GM18951 (cell line): ENCODE data around the gene SLC19A1.

Source experiments
- POLR2A ChIP-seq: IDR thresholded peaks from 4 replicates; pipeline ENCODE4 v1.6.1; 2011; ENCODE audit warnings: mild to moderate bottlenecking; ENCODE audit not compliant: insufficient read length, insufficient read depth; ENCODE audit errors: extremely low read depth
- in situ Hi-C: fragments of 300-500 bp; cut with MboI; formaldehyde crosslinking; loops from one replicate; pipeline ENCODE4 v1.12.0; 2022; ENCODE audit warnings: low sequenced_read_pairs, mixed read lengths, inconsistent platforms; ENCODE audit not compliant: unreplicated experiment

Gene SLC19A1

DNA sequence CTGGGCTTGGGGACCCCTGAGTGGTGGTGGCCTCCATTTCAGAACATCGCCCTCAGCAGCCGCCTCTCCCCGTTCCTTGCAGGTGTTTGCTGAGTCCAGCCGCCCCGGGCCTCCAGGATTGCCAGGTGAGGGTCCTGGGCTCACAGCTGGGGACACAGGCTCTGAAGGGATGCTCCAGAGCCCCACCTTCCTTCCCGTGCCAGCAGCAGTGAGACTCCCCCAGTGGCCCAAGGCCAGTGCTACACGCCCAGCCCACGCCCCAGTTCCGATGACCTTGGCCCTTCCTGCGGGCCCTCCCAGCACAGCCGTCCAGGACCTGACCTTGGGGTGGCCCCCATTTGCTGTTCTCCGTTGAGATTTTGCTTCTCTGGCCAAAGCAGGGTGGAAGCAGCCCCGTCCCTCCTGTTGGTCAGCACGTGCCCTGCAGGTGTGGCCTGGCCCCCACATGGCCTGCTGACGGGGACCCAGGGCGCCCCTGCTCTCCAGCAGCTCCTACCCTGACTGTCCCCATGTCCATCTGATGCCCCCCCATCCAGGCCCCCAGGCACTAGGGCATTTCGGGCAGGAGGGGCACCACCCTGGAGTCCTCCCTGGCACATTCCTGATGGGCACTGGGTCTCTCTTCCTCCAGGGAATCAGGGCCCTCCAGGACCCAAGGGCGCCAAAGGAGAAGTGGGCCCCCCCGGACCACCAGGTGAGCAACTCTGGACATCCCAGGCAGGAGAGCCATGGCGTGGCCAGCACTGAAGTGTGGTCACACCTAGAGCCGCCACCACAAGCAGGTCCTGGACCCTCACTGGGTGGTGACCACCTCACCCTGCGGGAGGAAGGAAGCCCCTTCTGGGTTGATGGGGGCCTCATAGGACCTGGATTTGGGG is 45.0 kb downstream of the SLC19A1 start:
- TF ChIP-seq POLR2A, result no peak
- in situ Hi-C loops, result no loop called here

DNA sequence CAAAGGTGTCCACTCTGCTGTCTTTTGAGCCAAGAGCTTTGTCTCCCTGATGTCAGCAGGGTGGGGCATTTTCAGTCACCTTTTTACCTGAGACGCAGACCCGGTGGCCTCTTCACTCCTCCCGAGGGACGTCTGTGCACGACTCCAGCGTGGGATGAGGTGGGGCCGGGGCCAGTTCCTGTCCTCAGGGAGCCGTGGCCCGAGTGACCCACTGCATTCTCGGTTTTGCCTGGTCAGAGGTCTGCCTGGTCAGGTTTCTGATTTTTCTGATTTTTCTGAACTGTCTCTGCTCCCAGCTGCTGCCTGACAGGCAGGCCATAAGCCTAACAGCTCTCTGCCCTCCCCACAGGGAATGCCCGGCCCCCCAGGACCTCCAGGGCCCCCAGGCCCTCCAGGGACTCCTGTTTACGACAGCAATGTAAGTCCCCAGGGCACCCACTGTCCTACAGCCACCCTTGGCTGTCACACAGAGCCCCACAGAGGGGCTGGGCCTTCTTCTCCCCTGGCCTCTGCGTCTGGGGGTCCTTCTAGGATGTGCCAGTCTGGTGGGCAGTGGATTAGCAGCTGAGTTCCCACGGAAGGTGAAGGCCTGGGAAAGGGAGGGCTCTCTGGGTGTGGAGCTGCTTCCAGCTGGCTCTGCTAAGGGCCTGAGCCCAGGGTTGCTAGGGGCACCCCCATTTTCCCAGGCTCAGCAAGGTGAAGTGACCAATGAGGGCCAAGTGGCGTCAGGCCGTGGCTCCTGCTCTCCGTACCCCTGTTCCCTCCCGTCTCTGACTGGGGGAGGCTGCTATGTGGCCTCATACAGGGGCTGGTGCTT is 45.9 kb downstream of the SLC19A1 start:
- in situ Hi-C loops, result no loop called here
- TF ChIP-seq POLR2A, result no peak

DNA sequence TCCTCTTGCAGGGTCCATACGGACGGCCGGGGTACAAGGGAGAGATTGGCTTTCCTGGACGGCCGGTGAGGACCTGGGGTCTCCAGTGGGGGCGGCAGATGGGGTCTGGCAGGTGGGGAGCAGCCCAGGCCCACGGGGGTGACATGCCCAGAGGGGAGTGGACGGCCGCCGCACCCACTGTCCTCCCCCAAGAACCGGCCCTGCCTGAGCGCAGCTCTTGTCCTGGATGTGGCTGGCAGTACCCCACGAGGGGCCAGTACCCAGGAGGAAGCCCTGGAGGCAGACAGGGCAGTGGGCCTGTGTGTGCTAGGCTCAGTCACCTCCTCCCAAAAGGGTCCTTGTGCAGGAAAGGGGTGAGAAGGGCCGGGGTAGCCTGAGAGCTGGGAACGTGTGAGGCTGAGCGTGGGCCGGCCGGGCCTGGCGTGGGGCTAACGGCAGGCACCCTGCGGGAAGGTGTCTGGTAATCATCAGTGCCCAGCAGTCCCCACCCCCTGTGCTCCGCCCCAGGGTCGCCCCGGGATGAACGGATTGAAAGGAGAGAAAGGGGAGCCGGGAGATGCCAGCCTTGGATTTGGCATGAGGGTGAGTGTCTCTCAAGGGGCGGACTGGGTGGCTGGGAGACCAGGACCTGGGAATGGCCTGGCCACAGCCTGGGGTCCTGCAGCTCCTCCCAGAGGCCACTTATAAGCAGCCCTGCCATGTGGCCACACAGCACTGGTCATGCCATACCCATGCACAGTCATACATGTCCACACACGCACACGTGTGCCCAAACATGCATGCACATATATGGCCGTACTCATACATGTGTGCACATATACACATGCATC is 47.2 kb downstream of the SLC19A1 start:
- in situ Hi-C loops, result no loop called here
- no peak for TF ChIP-seq POLR2A

DNA sequence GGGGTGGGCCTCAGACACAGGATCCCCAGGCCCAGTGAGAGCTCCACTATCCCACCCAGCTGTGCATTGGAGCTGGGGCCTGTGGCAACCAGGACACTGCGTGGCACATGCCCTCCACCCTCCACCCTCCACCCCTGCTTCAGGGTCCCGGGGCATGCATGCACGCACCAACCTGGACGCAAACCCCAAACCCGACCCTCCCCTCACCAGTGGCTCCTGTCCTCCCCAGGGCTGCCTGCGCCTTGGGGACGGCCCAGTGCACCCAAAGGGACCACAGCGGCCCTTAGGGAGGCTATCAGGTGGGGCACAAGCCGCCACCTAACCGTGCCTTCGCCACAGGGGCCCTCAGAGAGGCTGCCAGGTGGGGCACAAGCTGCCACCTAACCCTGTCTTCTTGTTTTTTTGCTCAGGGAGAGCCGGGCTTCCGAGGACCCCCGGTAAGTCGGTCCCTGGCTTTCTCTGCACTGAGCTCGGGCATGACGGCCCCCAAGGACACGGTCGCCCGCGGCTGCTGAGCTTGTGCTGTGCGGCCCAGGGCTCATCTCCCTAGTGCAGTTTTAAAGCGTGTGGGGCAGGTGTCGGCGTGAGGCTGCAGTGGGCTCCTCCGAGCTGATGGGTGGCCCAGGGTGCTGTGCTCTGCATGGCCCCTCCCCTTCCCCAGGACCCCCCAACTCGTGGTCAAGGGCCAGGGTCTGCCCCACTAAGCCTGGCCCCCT is 47.9 kb downstream of the SLC19A1 start:
- no peak for TF ChIP-seq POLR2A
- in situ Hi-C loops, result no loop called here

DNA sequence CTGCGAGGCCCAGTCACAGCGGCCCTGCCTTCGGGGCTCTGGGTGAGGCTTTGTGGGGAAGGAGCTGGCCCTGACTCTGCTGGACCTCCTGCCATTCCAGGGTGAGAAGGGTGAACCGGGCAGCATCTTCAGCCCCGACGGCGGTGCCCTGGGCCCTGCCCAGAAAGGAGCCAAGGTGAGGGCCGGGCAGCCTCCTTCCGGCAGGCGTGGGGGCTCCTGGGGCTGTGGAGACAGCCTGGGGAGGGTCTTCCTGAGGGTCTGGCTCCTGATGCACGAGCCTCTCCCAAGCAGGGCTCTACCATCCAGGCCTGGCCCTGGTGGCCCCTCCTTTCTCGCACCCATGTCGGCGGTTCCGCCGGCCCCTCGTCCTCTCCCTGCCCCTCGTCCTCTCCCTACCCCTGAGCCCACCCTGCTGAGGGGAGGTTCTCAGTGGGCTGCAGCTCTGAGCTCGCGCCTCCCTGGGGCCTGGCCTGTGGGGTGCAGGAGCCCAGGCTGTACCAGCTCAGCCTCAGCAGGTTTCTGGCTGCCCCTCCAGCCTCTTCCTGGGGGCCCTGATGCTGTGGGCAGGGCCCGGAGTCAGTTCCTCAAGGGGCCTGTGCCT is 48.7 kb downstream of the SLC19A1 start:
- no peak for TF ChIP-seq POLR2A
- in situ Hi-C loops, result no loop called here

DNA sequence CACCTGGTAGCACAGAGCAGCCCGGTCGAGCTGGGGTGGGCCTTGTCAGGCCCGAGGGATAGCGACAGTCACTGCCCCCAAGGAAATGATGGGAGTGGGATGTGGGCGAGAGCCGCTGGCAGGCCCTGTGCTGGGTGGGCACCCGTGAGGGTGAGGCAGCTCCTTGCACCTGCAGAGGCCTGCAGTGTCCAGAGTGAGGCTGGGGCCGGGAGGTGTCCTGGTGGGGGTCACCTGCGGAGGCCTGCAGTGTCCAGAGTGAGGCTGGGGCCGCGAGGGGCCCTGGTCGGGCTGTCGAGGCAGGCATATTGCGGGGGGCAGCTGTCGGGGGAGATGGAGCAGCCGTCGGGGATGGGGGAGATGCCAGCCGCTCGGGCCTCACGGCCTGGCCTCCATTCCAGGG is 49.5 kb downstream of the SLC19A1 start:
- in situ Hi-C loops, result no loop called here
- TF ChIP-seq POLR2A, result no peak

DNA sequence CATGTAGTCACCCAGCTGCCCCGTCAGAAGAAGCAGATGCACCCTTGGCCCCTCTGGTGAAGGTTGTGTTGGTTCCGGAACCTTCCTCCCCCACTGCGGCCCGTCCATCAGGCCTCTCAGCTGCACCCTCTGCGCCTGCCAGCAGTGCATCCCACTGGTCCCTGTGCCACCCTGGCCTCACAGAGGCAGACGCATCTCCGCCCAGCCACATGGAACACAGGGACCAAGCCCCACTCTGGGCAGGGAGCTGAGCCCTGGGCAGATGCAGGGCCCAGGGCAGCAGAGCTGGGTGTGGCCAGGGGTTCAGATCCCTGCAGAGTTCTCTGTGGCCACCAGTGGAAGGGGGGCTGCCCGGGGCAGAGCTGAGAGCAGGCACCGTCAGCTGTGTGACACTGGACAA is 50.6 kb downstream of the SLC19A1 start:
- TF ChIP-seq POLR2A, result no peak
- in situ Hi-C loops, result no loop called here

DNA sequence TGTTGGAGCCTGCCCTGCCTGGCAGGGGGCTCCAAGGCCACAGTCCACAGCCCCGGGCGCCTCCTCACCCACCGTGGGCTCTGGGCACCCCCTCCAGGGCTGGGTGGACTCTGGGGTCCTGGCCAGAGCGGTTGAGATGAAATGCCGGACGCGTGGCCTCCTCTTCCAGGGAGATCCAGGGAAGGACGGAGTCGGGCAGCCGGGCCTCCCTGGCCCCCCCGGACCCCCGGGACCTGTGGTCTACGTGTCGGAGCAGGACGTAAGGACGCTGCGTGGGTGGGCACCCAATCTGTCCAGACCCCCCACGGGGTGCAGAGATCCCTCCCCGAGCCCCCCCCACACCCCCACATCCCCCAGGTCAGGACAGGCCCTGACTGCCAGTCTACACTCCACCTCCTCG is 51.2 kb downstream of the SLC19A1 start:
- no peak for TF ChIP-seq POLR2A
- in situ Hi-C loops, result no loop called here

DNA sequence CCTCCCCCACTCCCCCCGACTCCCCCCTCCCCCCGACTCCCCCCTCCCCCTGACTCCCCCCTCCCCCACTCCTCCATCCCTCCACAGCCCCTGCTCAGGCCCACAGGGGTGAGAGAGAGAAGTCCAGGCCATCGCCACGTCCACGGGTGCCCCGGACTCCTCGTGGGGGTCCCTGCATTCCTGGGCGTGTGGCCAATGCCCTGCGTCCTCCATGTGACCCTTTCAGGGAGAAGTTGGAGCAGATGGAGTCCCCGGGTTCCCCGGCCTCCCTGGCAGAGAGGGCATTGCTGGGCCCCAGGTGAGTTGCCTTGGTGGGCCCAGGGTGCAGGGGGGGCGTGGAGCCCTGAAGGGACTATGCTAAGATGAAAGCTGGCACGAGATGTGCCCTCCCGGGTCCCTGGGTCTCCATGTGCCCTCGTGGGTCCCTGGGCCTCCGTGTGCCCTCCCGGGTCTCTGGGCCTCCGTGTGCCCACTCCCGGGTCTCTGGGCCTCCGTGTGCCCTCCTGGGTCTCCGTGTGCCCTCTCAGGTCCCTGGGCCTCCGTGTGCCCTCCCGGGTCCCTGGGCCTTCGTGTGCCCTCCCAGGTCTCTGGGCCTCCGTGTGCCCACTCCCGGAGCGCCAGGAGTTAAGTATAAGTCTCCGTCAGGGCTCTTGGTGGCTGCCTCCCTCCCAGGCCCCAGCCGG is 52.0 kb downstream of the SLC19A1 start:
- in situ Hi-C loops, result no loop called here
- TF ChIP-seq POLR2A, result no peak

DNA sequence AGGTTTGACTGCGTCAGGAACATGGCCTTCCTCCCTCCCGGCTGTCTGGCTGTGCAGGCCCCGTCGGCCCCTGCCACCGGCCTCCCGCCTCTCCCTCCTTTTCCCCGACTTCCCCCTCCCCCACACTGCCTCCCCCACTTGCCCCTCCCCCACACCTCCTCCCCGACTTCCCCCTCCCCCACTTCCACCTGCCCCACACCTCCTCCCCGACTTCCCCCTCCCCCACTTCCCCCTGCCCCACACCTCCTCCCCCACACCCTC is 52.6 kb downstream of the SLC19A1 start:
- in situ Hi-C loops, result no loop called here
- no peak for TF ChIP-seq POLR2A

DNA sequence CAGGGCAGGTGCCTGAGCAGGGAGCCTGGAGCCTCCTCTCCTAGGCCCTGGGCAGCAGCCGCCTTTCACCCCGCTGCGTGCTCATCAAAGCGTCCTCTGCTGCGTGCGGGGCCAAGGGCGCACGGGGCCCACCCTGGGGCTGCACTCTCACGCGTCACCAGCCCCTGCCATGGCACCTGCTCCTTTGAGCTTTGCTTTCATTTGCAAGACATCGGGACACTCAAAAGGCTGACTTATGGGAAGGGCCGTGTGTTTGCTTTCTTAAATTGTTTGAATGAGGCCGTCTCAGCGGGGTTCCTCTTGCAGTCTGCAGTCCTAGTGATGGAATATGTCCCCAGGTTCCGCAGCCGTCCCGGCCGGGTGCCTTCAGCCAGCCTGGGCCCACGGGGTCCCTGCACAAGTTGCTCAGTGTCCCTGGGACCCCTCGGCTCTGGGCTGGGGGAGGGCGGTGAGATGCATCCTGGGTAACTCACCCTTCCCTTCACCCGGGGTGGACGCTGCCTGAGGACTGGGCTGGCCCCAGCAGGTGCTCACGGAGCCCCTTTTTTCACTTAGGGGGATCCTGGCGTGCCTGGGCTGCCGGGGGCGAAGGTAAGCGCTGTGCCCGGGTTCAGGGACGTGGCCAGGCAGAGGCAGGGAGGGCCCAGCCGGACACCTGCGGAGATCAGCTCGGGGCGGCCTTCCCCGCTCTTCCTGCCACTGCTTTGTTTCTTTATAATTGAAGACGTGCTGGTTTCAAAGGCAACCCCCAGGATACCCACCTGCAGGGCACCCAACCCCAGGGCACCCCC is 53.1 kb downstream of the SLC19A1 start:
- in situ Hi-C loops, result no loop called here
- no peak for TF ChIP-seq POLR2A
